ENCODE data around the gene BANP.

The BANP gene

DNA sequence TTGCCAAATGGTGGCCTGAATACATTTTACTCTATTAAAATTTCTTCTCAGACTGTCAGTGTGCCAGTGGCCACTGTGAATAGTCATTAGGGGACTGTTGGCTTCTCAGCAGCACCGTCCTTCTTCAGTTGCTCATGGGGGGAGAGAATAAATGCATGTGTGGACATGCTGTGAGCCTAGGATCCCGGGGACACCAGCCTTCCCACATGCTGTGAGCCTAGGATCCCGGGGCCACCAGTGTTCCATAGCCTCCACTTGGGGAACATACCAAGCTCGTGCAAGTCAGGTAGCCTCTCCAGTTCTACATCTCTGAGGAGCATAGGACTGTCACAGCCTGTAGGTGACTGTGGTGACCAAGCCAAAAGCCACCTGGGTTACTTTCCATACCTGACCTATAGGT is 51.5 kb downstream of the BANP start:
- Histone ChIP-seq H3K27ac (ENCODE audit: extremely low read depth, low read depth, low read length) (no peak overlapping the region), H3K4me3 (ENCODE audit: low read depth, low read length) (no peak overlapping the region), H3K9me3 (ENCODE audit: control insufficient read depth, insufficient read depth, low read depth, low read length) (no peaks in the 10 kb centered on the region), H3K36me3 (ENCODE audit: control insufficient read depth in 2 of 2, insufficient read depth in 1 of 2, low read length in 2 of 2) (peaks cover 0 to 53% of the 10 kb centered on the region in 2 experiments; a peak in 1 of 3 replicates), H3K4me1 (ENCODE audit: control insufficient read depth, insufficient read depth, low read length) (no peaks in the 10 kb centered on the region)
- TF ChIP-seq ZNF350 (tag by site-specific recombination; IDR thresholded peaks at IDR 0.05), result no peak
- TF ChIP-seq ZIC2 (tag by site-specific recombination; IDR thresholded peaks at IDR 0.05), result peak; percentile 53
- ChIA-PET CTCF (no interaction called here), POLR2A (no interaction called here)

DNA sequence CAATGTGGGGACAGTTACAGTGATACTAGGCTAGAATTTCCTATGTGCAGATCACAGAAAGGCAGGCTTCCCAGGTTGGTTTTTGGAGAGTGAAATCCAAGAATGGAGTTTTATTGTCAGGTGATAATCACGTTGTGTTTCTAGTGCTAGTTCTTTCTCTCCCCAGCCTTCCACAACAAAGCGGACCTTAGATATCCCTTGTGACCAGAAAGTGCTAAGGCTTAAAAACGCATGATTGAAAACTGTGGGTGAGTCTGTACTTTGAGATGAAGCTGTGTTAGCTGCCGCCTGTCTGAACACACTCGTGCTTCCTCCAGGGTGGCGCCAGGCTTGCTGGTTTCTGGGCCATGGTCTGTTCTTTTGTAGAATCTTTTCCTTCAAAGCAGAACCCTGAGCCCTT is 52.1 kb downstream of the BANP start:
- Histone ChIP-seq H3K4me3 (ENCODE audit: low read depth, low read length) (no peak overlapping the region), H3K36me3 (ENCODE audit: control insufficient read depth in 2 of 2, insufficient read depth in 1 of 2, low read length in 2 of 2) (peaks cover 0 to 54% of the 10 kb centered on the region in 2 experiments; a peak in 1 of 3 replicates), H3K4me1 (ENCODE audit: control insufficient read depth, insufficient read depth, low read length) (no peaks in the 10 kb centered on the region), H3K9me3 (ENCODE audit: control insufficient read depth, insufficient read depth, low read depth, low read length) (no peaks in the 10 kb centered on the region), H3K27ac (ENCODE audit: extremely low read depth, low read depth, low read length) (no peak overlapping the region)
- POLR2A ChIA-PET, result no interaction called here
- TF ChIP-seq ZNF521 (tag by site-specific recombination; IDR thresholded peaks at IDR 0.05), result no peak
- no peak for TF ChIP-seq ZNF350 (tag by site-specific recombination; IDR thresholded peaks at IDR 0.05)
- no peak for TF ChIP-seq ZNF214 (tag by site-specific recombination; IDR thresholded peaks at IDR 0.05; ENCODE audit: borderline replicate concordance)
- no peak for TF ChIP-seq ZNF639 (tag by site-specific recombination; IDR thresholded peaks at IDR 0.05)
- no peak for TF ChIP-seq ZNF830 (tag by site-specific recombination; IDR thresholded peaks at IDR 0.05; ENCODE audit: low read depth)
- TF ChIP-seq GFI1B (tag by site-specific recombination; IDR thresholded peaks at IDR 0.05), result no peak
- TF ChIP-seq PRDM10 (tag by site-specific recombination; IDR thresholded peaks at IDR 0.05), result no peak
- TF ChIP-seq ZFP69B (tag by site-specific recombination; IDR thresholded peaks at IDR 0.05), result no peak
- TF ChIP-seq, protein P1, sequence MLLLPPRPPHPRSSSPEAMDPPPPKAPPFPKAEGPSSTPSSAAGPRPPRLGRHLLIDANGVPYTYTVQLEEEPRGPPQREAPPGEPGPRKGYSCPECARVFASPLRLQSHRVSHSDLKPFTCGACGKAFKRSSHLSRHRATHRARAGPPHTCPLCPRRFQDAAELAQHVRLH (tag by site-specific recombination; IDR thresholded peaks at IDR 0.05), result no peak
- no peak for TF ChIP-seq IKZF3 (tag by site-specific recombination; IDR thresholded peaks at IDR 0.05)
- TF ChIP-seq ZBTB48 (tag by site-specific recombination; IDR thresholded peaks at IDR 0.05), result no peak
- CTCF ChIA-PET, result no interaction called here

DNA sequence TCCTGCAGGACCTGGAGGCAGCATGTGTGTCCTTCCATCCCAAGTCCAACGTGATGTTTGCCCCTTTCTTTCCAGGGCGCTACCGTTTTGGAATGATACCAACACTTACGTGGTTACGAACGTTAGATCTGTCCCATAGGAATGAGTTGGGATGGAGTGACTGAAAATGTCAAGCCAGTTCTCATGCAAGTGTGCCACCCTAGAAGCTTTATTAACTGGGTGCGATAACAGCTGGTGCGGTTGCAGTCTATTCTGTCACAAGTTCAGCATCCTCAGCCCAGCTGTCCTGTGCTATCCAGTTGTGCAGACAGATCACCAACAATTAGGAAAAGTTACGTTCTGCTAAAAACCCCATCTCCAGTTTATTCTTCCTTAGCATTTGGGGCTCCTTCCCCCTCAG is 52.5 kb downstream of the BANP start:
- CTCF ChIA-PET, result no interaction called here
- Histone ChIP-seq H3K4me3 (ENCODE audit: low read depth, low read length) (no peak overlapping the region), H3K27ac (ENCODE audit: extremely low read depth, low read depth, low read length) (no peak overlapping the region), H3K9me3 (ENCODE audit: control insufficient read depth, insufficient read depth, low read depth, low read length) (no peaks in the 10 kb centered on the region), H3K36me3 (ENCODE audit: control insufficient read depth in 2 of 2, insufficient read depth in 1 of 2, low read length in 2 of 2) (peaks cover 0 to 55% of the 10 kb centered on the region in 2 experiments; a peak in 1 of 3 replicates), H3K4me1 (ENCODE audit: control insufficient read depth, insufficient read depth, low read length) (no peaks in the 10 kb centered on the region)
- POLR2A ChIA-PET, result no interaction called here
- TF ChIP-seq GLI4 (tag by site-specific recombination; IDR thresholded peaks at IDR 0.05) (no peak), WT1 (tag by site-specific recombination; IDR thresholded peaks at IDR 0.05) (no peak), ZNF184 (tag by site-specific recombination; IDR thresholded peaks at IDR 0.05) (no peak), ELK4 (IDR thresholded peaks at IDR 0.05; ENCODE audit: borderline replicate concordance, low read depth, low read length) (no peak), ZNF830 (tag by site-specific recombination; IDR thresholded peaks at IDR 0.05; ENCODE audit: low read depth) (no peak), ZNF248 (tag by site-specific recombination; IDR thresholded peaks at IDR 0.05) (no peak), SCRT2 (tag by site-specific recombination; IDR thresholded peaks at IDR 0.05) (no peak), ZBTB17 (tag by site-specific recombination; IDR thresholded peaks at IDR 0.05) (no peak), ZNF366 (tag by site-specific recombination; conservative IDR thresholded peaks at IDR 0.05) (no peak), SP7 (tag by site-specific recombination; IDR thresholded peaks at IDR 0.05) (no peak), ZNF555 (tag by site-specific recombination; conservative IDR thresholded peaks at IDR 0.05) (no peak)
- TF ChIP-seq, protein P2, sequence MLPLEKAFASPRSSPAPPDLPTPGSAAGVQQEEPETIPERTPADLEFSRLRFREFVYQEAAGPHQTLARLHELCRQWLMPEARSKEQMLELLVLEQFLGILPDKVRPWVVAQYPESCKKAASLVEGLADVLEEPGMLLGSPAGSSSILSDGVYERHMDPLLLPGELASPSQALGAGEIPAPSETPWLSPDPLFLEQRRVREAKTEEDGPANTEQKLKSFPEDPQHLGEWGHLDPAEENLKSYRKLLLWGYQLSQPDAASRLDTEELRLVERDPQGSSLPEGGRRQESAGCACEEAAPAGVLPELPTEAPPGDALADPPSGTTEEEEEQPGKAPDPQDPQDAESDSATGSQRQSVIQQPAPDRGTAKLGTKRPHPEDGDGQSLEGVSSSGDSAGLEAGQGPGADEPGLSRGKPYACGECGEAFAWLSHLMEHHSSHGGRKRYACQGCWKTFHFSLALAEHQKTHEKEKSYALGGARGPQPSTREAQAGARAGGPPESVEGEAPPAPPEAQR (tag by site-specific recombination; IDR thresholded peaks at IDR 0.05), result no peak
- TF ChIP-seq, protein P3, sequence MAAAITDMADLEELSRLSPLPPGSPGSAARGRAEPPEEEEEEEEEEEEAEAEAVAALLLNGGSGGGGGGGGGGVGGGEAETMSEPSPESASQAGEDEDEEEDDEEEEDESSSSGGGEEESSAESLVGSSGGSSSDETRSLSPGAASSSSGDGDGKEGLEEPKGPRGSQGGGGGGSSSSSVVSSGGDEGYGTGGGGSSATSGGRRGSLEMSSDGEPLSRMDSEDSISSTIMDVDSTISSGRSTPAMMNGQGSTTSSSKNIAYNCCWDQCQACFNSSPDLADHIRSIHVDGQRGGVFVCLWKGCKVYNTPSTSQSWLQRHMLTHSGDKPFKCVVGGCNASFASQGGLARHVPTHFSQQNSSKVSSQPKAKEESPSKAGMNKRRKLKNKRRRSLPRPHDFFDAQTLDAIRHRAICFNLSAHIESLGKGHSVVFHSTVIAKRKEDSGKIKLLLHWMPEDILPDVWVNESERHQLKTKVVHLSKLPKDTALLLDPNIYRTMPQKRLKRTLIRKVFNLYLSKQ (tag by site-specific recombination; IDR thresholded peaks at IDR 0.05; ENCODE audit: borderline replicate concordance), result no peak
